Measurements from ENCODE around the gene LAMA2. TPM values are rescaled to one million over a fixed set of nuclear protein-coding genes. Genes with fewer than 3 reads are reported as not detected.
"Not testable (repeated sequence)": the region's sequence is repeated elsewhere in the genome, so short reads cannot be mapped to it uniquely, and the experiment has no call there.

Gene LAMA2
- total and polyA plus RNA-seq, 5 donors from 2014 or later = 0.06 to 0.47 (median 0.09) TPM

DNA sequence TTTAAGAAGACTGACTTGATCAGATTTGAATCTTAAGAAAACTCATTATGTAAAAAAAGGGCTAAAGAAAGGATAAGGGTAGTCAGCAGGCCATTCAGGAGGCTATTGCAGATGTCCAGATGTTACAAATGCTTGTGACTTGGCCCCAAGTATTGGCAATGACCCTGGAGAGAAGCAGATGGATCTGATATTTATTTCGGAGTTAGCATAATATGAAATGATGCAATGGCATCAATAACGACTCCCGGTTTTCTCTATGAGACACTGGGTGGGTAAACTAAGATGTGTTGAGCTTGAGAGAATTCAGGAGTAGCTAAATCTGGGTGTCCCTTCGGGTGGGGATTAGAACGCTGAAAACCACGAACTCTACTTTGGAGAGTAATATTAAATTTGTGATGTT lies 149.7 kb downstream of the LAMA2 start:
- Histone ChIP-seq H3K9me3 (ENCODE audit: control insufficient read depth in 2 of 2, low read length in 2 of 2) (no peaks in the 10 kb centered on the region), H3K4me1 (ENCODE audit: control insufficient read depth, insufficient read depth, low read length, poor library complexity, severe bottlenecking) (no peaks in the 10 kb centered on the region), H3K4me3 (ENCODE audit: low read depth, low read length) (no peak overlapping the region), H3K27ac (ENCODE audit: insufficient read depth, low read length, poor library complexity, severe bottlenecking) (no peak overlapping the region), H3K27me3 (ENCODE audit: control insufficient read depth, insufficient read depth, low read length) (no peaks in the 10 kb centered on the region), H3K36me3 (ENCODE audit: control insufficient read depth, insufficient read depth, low read length) (no peaks in the 10 kb centered on the region)
- peaks cover 0 to 2% (median 0%) of the 10 kb centered on the region in 7 donors for H3K9me3 Mint-ChIP-seq
- H3K4me1 Mint-ChIP-seq = no peaks in the 10 kb centered on the region
- no peak overlapping the region for H3K27ac Mint-ChIP-seq
- ATAC-seq (ENCODE audit: low read depth in 2 of 2) = no peak
- DNase-seq = no peak
- no peak overlapping the region for H3K4me3 Mint-ChIP-seq
- no peaks in the 10 kb centered on the region for H3K36me3 Mint-ChIP-seq
- H3K27me3 Mint-ChIP-seq = no peaks in the 10 kb centered on the region

DNA sequence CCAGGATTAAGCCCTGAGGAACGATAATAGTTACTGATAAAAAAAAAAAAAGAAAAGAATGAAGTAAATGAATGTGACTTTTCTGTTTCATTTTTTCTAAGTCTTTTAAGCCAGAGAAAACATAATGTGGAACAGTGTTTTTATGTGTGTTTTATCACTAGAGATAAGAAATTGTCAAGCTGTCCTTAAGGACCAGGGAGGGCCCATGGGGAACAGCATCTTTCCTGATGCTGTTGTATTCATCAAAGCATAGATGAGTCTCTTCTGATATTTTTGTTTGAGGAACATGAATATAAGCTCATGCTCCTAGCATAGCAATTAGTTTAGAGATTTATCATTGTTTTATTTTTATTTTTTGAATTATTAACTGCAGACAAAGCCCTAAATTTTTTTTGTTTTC lies 150.2 kb downstream of the LAMA2 start:
- Mint-ChIP-seq H3K27me3 (no peaks in the 10 kb centered on the region), H3K4me1 (no peaks in the 10 kb centered on the region)

DNA sequence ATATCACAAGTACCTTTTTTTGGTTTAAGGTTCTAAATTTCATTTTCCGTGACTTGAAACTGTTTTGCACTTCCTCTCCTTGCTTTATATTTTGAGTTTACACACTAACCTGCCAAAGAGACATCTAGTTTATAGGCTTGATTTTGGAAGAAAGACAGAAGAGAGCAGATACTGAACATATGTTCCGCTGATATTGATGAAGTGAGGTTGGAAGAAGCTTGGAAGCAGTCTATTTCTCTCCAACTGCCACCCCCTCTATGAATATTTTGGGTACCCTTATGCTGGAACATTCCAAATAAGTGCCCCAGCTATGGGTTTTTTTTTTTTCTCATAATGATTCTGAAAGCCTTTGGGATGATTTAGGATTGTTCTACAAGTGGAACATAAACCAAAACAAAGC lies 150.6 kb downstream of the LAMA2 start:
- Mint-ChIP-seq H3K4me3 (no peak overlapping the region), H3K27me3 (no peaks in the 10 kb centered on the region), H3K9me3 (peaks cover 0 to 2% (median 0%) of the 10 kb centered on the region in 7 donors), H3K36me3 (no peaks in the 10 kb centered on the region), H3K27ac (no peak overlapping the region), H3K4me1 (no peaks in the 10 kb centered on the region)
- H3K27me3 ChIP-seq (ENCODE audit: control insufficient read depth, insufficient read depth, low read length) = no peaks in the 10 kb centered on the region
- no peaks in the 10 kb centered on the region for H3K9me3 ChIP-seq (ENCODE audit: control insufficient read depth in 2 of 2, low read length in 2 of 2)
- no peak overlapping the region for H3K4me3 ChIP-seq (ENCODE audit: low read depth, low read length)
- DNase-seq (no peak), ATAC-seq (ENCODE audit: low read depth in 2 of 2) (no peak)
- no peaks in the 10 kb centered on the region for H3K36me3 ChIP-seq (ENCODE audit: control insufficient read depth, insufficient read depth, low read length)
- no peaks in the 10 kb centered on the region for H3K4me1 ChIP-seq (ENCODE audit: control insufficient read depth, insufficient read depth, low read length, poor library complexity, severe bottlenecking)
- H3K27ac ChIP-seq (ENCODE audit: insufficient read depth, low read length, poor library complexity, severe bottlenecking) = no peak overlapping the region

More for the DNA sequence above, 150.2 kb downstream of the LAMA2 start:
- H3K9me3 ChIP-seq (ENCODE audit: control insufficient read depth in 2 of 2, low read length in 2 of 2) = no peaks in the 10 kb centered on the region
- ATAC-seq (ENCODE audit: low read depth in 2 of 2) (no peak), DNase-seq (no peak)
- no peak overlapping the region for H3K4me3 ChIP-seq (ENCODE audit: low read depth, low read length)
- H3K4me1 ChIP-seq (ENCODE audit: control insufficient read depth, insufficient read depth, low read length, poor library complexity, severe bottlenecking) = no peaks in the 10 kb centered on the region
- no peaks in the 10 kb centered on the region for H3K36me3 ChIP-seq (ENCODE audit: control insufficient read depth, insufficient read depth, low read length)
- no peak overlapping the region for H3K27ac ChIP-seq (ENCODE audit: insufficient read depth, low read length, poor library complexity, severe bottlenecking)
- peaks cover 0 to 2% (median 0%) of the 10 kb centered on the region in 7 donors for H3K9me3 Mint-ChIP-seq
- H3K27ac Mint-ChIP-seq = no peak overlapping the region
- no peak overlapping the region for H3K4me3 Mint-ChIP-seq
- H3K27me3 ChIP-seq (ENCODE audit: control insufficient read depth, insufficient read depth, low read length) = no peaks in the 10 kb centered on the region
- no peaks in the 10 kb centered on the region for H3K36me3 Mint-ChIP-seq

DNA sequence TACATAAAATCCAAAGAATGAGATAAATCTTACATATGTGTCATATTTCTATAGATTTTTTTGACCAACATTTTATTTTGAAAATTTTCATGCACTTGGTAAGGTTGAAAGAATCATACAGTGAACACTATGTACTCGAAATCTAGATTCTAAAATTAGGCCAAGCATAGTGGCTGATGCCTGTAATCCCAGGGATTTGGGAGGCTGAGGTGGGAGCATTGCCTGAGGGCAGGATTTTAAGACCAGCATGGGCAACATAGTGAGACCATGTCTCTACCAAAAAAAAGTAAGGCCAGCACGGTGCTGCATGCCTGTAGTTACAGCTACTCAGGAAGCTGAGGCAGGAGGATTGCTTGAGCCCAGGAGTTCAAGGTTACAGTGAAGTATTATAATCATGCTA lies 158.6 kb downstream of the LAMA2 start:
- ATAC-seq (ENCODE audit: low read depth in 2 of 2) (no peak), DNase-seq (no peak)
- Mint-ChIP-seq H3K27me3 (no peaks in the 10 kb centered on the region), H3K4me3 (no peak overlapping the region), H3K27ac (no peak overlapping the region), H3K36me3 (no peaks in the 10 kb centered on the region), H3K9me3 (peaks cover 0 to 10% (median 2%) of the 10 kb centered on the region in 7 donors), H3K4me1 (no peaks in the 10 kb centered on the region)
- Histone ChIP-seq H3K4me3 (ENCODE audit: low read depth, low read length) (no peak overlapping the region), H3K27ac (ENCODE audit: insufficient read depth, low read length, poor library complexity, severe bottlenecking) (no peak overlapping the region), H3K36me3 (ENCODE audit: control insufficient read depth, insufficient read depth, low read length) (no peaks in the 10 kb centered on the region), H3K4me1 (ENCODE audit: control insufficient read depth, insufficient read depth, low read length, poor library complexity, severe bottlenecking) (no peaks in the 10 kb centered on the region), H3K27me3 (ENCODE audit: control insufficient read depth, insufficient read depth, low read length) (no peaks in the 10 kb centered on the region), H3K9me3 (ENCODE audit: control insufficient read depth in 2 of 2, low read length in 2 of 2) (no peaks in the 10 kb centered on the region)

DNA sequence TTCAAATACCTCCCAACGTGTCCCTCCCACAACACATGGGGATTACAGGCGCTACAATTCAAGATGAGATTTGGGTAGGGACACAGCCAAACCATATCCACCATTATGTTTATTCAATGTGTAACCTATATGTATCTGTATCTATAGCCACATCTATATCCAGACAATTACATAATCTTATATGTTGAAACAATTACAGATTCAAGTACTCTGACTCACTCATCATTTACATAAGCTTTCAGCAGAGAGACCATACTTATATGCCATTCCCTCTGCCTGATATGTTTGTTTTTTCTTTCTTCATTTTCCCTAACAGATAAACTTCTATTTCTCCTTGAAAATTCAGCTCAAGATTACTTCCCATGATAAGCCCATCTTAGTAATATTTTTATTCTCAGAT lies 163.6 kb downstream of the LAMA2 start:
- Histone ChIP-seq H3K4me3 (ENCODE audit: low read depth, low read length) (no peak overlapping the region), H3K27me3 (ENCODE audit: control insufficient read depth, insufficient read depth, low read length) (no peaks in the 10 kb centered on the region), H3K4me1 (ENCODE audit: control insufficient read depth, insufficient read depth, low read length, poor library complexity, severe bottlenecking) (no peaks in the 10 kb centered on the region), H3K36me3 (ENCODE audit: control insufficient read depth, insufficient read depth, low read length) (no peaks in the 10 kb centered on the region), H3K27ac (ENCODE audit: insufficient read depth, low read length, poor library complexity, severe bottlenecking) (no peak overlapping the region), H3K9me3 (ENCODE audit: control insufficient read depth in 2 of 2, low read length in 2 of 2) (no peaks in the 10 kb centered on the region)
- ATAC-seq (ENCODE audit: low read depth in 2 of 2) (no peak), DNase-seq (no peak)
- Mint-ChIP-seq H3K36me3 (no peaks in the 10 kb centered on the region), H3K9me3 (peaks cover 0 to 10% (median 2%) of the 10 kb centered on the region in 7 donors), H3K4me3 (no peak overlapping the region), H3K27ac (no peak overlapping the region), H3K27me3 (peaks cover 1% of the 10 kb centered on the region), H3K4me1 (no peaks in the 10 kb centered on the region)

DNA sequence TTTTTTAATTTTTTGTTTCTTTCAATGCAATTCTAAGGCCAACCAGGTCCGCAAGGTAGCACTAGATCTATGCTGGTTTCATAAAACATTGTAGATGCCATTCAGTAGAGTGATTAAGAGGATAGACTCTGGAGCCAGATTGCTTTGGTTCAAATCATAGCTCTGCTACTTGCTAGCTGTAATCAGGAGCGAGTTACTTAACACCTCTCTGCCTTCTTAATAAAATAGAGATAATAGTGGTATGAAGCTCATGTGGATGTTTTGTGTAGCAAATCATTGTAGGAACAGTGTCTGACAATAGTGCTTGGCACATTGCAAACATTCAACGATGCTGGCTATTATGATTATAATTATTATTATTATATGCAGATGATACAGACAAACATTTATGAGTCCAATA lies 164.9 kb downstream of the LAMA2 start:
- DNase-seq = no peak
- Histone ChIP-seq H3K4me3 (ENCODE audit: low read depth, low read length) (no peak overlapping the region), H3K27ac (ENCODE audit: insufficient read depth, low read length, poor library complexity, severe bottlenecking) (no peak overlapping the region), H3K27me3 (ENCODE audit: control insufficient read depth, insufficient read depth, low read length) (no peaks in the 10 kb centered on the region), H3K4me1 (ENCODE audit: control insufficient read depth, insufficient read depth, low read length, poor library complexity, severe bottlenecking) (no peaks in the 10 kb centered on the region), H3K9me3 (ENCODE audit: control insufficient read depth in 2 of 2, low read length in 2 of 2) (no peaks in the 10 kb centered on the region), H3K36me3 (ENCODE audit: control insufficient read depth, insufficient read depth, low read length) (no peaks in the 10 kb centered on the region)
- Mint-ChIP-seq H3K27ac (no peak overlapping the region), H3K4me3 (no peak overlapping the region), H3K4me1 (no peaks in the 10 kb centered on the region), H3K9me3 (peaks cover 0 to 6% (median 2%) of the 10 kb centered on the region in 7 donors), H3K27me3 (peaks cover 4% of the 10 kb centered on the region), H3K36me3 (no peaks in the 10 kb centered on the region)
- ATAC-seq (ENCODE audit: low read depth in 2 of 2) = no peak

DNA sequence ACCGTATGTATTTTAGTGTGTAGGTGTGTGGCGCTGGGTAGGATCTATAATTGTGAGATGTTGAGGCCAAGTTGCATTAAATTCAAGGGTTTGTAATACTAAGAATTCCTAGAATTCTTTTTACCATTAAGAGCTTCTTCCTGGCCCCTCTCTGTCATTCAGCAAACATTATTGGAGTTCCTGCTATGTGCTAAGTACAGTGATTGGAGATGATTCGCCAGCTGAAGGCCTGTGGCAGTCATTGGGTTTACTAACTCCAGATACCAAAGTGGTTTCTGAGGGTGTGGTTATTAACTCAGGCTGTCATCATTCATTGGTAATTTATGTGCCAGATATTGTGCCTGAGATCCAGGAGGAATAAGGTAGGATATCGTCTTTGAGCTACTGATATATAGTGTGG lies 167.1 kb downstream of the LAMA2 start:
- H3K27me3 ChIP-seq (ENCODE audit: control insufficient read depth, insufficient read depth, low read length) = no peaks in the 10 kb centered on the region
- Mint-ChIP-seq H3K27ac (no peak overlapping the region), H3K36me3 (no peaks in the 10 kb centered on the region), H3K4me3 (no peak overlapping the region), H3K4me1 (no peaks in the 10 kb centered on the region), H3K27me3 (peaks cover 4% of the 10 kb centered on the region), H3K9me3 (peaks cover 0 to 5% (median 0%) of the 10 kb centered on the region in 7 donors)
- no peak overlapping the region for H3K4me3 ChIP-seq (ENCODE audit: low read depth, low read length)
- DNase-seq (no peak), ATAC-seq (ENCODE audit: low read depth in 2 of 2) (no peak)
- no peaks in the 10 kb centered on the region for H3K9me3 ChIP-seq (ENCODE audit: control insufficient read depth in 2 of 2, low read length in 2 of 2)
- no peaks in the 10 kb centered on the region for H3K4me1 ChIP-seq (ENCODE audit: control insufficient read depth, insufficient read depth, low read length, poor library complexity, severe bottlenecking)
- H3K27ac ChIP-seq (ENCODE audit: insufficient read depth, low read length, poor library complexity, severe bottlenecking) = no peak overlapping the region
- no peaks in the 10 kb centered on the region for H3K36me3 ChIP-seq (ENCODE audit: control insufficient read depth, insufficient read depth, low read length)

DNA sequence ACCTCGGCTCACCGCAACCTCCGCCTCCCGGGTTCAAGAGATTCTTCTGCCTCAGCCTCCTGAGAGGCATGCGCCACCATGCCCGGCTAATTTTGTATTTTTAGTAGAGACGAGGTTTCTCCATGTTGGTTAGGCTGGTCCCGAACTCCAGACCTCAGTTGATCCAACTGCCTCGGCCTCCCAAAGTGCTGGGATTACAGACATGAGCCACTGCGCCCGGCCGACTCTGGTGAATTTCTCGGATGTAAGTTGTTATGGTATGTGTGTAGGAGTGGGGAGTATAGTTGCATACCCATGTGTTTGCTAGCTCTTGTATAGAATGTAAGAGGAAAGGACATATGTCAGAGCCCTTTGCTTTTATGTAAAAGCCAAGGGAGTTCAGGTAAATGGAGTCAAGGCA lies 170.2 kb downstream of the LAMA2 start:
- H3K9me3 Mint-ChIP-seq; H3K9me3 ChIP-seq (ENCODE audit: control insufficient read depth in 2 of 2, low read length in 2 of 2); ATAC-seq (ENCODE audit: low read depth in 2 of 2); H3K27ac Mint-ChIP-seq; H3K4me3 ChIP-seq (ENCODE audit: low read depth, low read length); H3K27me3 Mint-ChIP-seq; H3K36me3 ChIP-seq (ENCODE audit: control insufficient read depth, insufficient read depth, low read length); H3K4me1 Mint-ChIP-seq; DNase-seq; H3K4me3 Mint-ChIP-seq; H3K27me3 ChIP-seq (ENCODE audit: control insufficient read depth, insufficient read depth, low read length); H3K36me3 Mint-ChIP-seq; H3K4me1 ChIP-seq (ENCODE audit: control insufficient read depth, insufficient read depth, low read length, poor library complexity, severe bottlenecking); H3K27ac ChIP-seq (ENCODE audit: insufficient read depth, low read length, poor library complexity, severe bottlenecking): not testable (repeated sequence)
